ENCODE results near the gene EME2. TPM values are rescaled to one million over a fixed set of nuclear protein-coding genes. Genes with fewer than 3 reads are reported as not detected.

The EME2 gene
- polyA plus RNA-seq, 1 donor from 2014 or later, result 21.2 TPM

GRCh38 chr16:1784977-1785845 is 12.6 kb downstream of the EME2 start:
- no peaks in the 10 kb centered on the region for H3K36me3 ChIP-seq (ENCODE audit: insufficient read depth, low read length)
- TF ChIP-seq REST (IDR thresholded peaks at IDR 0.05; ENCODE audit: borderline replicate concordance), result no peak
- no peak for TF ChIP-seq TAF1 (IDR thresholded peaks at IDR 0.05; ENCODE audit: low read depth)
- TF ChIP-seq MXI1 (conservative IDR thresholded peaks at IDR 0.05; ENCODE audit: poor library complexity, severe bottlenecking), result no peak
- no peak for TF ChIP-seq POLR2AphosphoS5 (IDR thresholded peaks at IDR 0.05)
- TF ChIP-seq EP300 (conservative IDR thresholded peaks at IDR 0.05; ENCODE audit: poor library complexity, severe bottlenecking), result no peak
- TF ChIP-seq EZH2 (IDR thresholded peaks at IDR 0.05; ENCODE audit: borderline replicate concordance, insufficient read depth, low read length, poor library complexity, severe bottlenecking), result no peak
- TF ChIP-seq RAD21 (conservative IDR thresholded peaks at IDR 0.05), result no peak
- TF ChIP-seq CTCF (IDR thresholded peaks at IDR 0.05; ENCODE audit: poor library complexity, severe bottlenecking), result no peak
- TF ChIP-seq SMC3 (conservative IDR thresholded peaks at IDR 0.05; ENCODE audit: poor library complexity), result no peak
- H3K9me3 ChIP-seq (ENCODE audit: low read length), result no peaks in the 10 kb centered on the region
- H3K9me2 ChIP-seq (ENCODE audit: insufficient read depth, low read length), result no peaks in the 10 kb centered on the region
- peaks cover 9% of the 10 kb centered on the region for H4K20me1 ChIP-seq (ENCODE audit: insufficient read depth)
- no peak overlapping the region for H3K27ac ChIP-seq (ENCODE audit: low read length)
- H2AFZ ChIP-seq (ENCODE audit: low read depth, low read length), result no peak overlapping the region
- H3K4me3 ChIP-seq (ENCODE audit: low read length), result no peak overlapping the region
- H3K27me3 ChIP-seq (ENCODE audit: insufficient read depth, low read depth, low read length), result no peaks in the 10 kb centered on the region
- no peak overlapping the region for H3K9ac ChIP-seq (ENCODE audit: low read length)
- peaks cover 34% of the 10 kb centered on the region for H3K79me2 ChIP-seq (replicated peaks; ENCODE audit: insufficient read depth, low read length)
- H3K4me2 ChIP-seq (ENCODE audit: low read length), result no peak overlapping the region
- H3F3A ChIP-seq (ENCODE audit: insufficient read depth, low read length, poor library complexity, severe bottlenecking), result no peaks in the 10 kb centered on the region

GRCh38 chr16:1785846-1786170 is 13.2 kb downstream of the EME2 start:
- no peaks in the 10 kb centered on the region for H3K9me3 ChIP-seq (ENCODE audit: low read length)
- H3K36me3 ChIP-seq (ENCODE audit: insufficient read depth, low read length), result no peaks in the 10 kb centered on the region

More at GRCh38 chr16:1785846-1786170, 13.2 kb downstream of the EME2 start:
- TF ChIP-seq EZH2 (IDR thresholded peaks at IDR 0.05; ENCODE audit: borderline replicate concordance, insufficient read depth, low read length, poor library complexity, severe bottlenecking), result no peak
- H4K20me1 ChIP-seq (ENCODE audit: insufficient read depth), result peaks cover 6% of the 10 kb centered on the region
- H3K27ac ChIP-seq (ENCODE audit: low read length), result no peak overlapping the region
- H2AFZ ChIP-seq (ENCODE audit: low read depth, low read length), result no peak overlapping the region
- no peak overlapping the region for H3K4me2 ChIP-seq (ENCODE audit: low read length)
- no peaks in the 10 kb centered on the region for H3F3A ChIP-seq (ENCODE audit: insufficient read depth, low read length, poor library complexity, severe bottlenecking)
- no peaks in the 10 kb centered on the region for H3K9me2 ChIP-seq (ENCODE audit: insufficient read depth, low read length)
- H3K79me2 ChIP-seq (replicated peaks; ENCODE audit: insufficient read depth, low read length), result peaks cover 28% of the 10 kb centered on the region
- H3K4me3 ChIP-seq (ENCODE audit: low read length), result no peak overlapping the region
- H3K27me3 ChIP-seq (ENCODE audit: insufficient read depth, low read depth, low read length), result no peaks in the 10 kb centered on the region
- no peak overlapping the region for H3K9ac ChIP-seq (ENCODE audit: low read length)
